MM.1S (cell line): ENCODE measurements around the gene BBS7.

Source experiments
- DNase-seq: peaks from one replicate; pipeline ENCODE4 v3.0.0-alpha.2; 2015
- H2AFZ ChIP-seq: fragments of 300-600 bp; sonication (generic); 2 replicates; pipeline ENCODE4 v1.6.0; 2016; ENCODE audit warnings: antibody characterized with exemption, low read length
- H3F3A ChIP-seq: fragments of 300-600 bp; sonication (generic); 2 replicates; pipeline ENCODE4 v1.6.1; 2016; ENCODE audit warnings: mild to moderate bottlenecking, antibody characterized with exemption, low read length, moderate library complexity, mixed read lengths; ENCODE audit not compliant: insufficient read depth
- H3K27ac ChIP-seq: fragments of 300-600 bp; sonication (generic); 2 replicates; pipeline ENCODE4 v1.5.1; 2016; ENCODE audit warnings: mild to moderate bottlenecking, low read length
- H3K27me3 ChIP-seq: fragments of 300-600 bp; sonication (generic); replicated peaks from 2 replicates; pipeline ENCODE4 v1.6.0; 2016; ENCODE audit warnings: low read length; ENCODE audit not compliant: insufficient read depth
- H3K36me3 ChIP-seq: fragments of 300-600 bp; sonication (generic); replicated peaks from 2 replicates; pipeline ENCODE4 v1.6.1; 2016; ENCODE audit warnings: mild to moderate bottlenecking, low read length, mixed read lengths; ENCODE audit not compliant: insufficient read depth
- H3K4me1 ChIP-seq: fragments of 300-600 bp; sonication (generic); 2 replicates; pipeline ENCODE4 v1.6.1; 2016; ENCODE audit warnings: low read length, mixed read lengths
- H3K4me2 ChIP-seq: fragments of 300-600 bp; sonication (generic); 2 replicates; pipeline ENCODE4 v1.6.0; 2016; ENCODE audit warnings: low read depth, low read length
- H3K4me3 ChIP-seq: fragments of 300-600 bp; sonication (generic); 2 replicates; pipeline ENCODE4 v1.5.1; 2016; ENCODE audit warnings: low read length, mixed read lengths
- H3K79me2 ChIP-seq: fragments of 300-600 bp; sonication (generic); 2 replicates; pipeline ENCODE4 v1.6.1; 2016; ENCODE audit warnings: mixed run types, low read length, mixed read lengths
- H3K9ac ChIP-seq: fragments of 300-600 bp; sonication (generic); 2 replicates; pipeline ENCODE4 v1.6.1; 2016; ENCODE audit warnings: low read length, mixed read lengths
- H3K9me2 ChIP-seq: fragments of 300-600 bp; sonication (generic); replicated peaks from 2 replicates; pipeline ENCODE4 v1.6.1; 2016; ENCODE audit warnings: mild to moderate bottlenecking, low read length, mixed read lengths; ENCODE audit not compliant: insufficient read depth
- H3K9me3 ChIP-seq: fragments of 300-600 bp; sonication (generic); replicated peaks from 2 replicates; pipeline ENCODE4 v1.6.1; 2016; ENCODE audit warnings: mild to moderate bottlenecking, low read length, mixed read lengths; ENCODE audit not compliant: insufficient read depth
- H4K20me1 ChIP-seq: fragments of 300-600 bp; sonication (generic); 2 replicates; pipeline ENCODE4 v1.6.1; 2016; ENCODE audit warnings: mild to moderate bottlenecking, low read length, moderate library complexity, mixed read lengths; ENCODE audit not compliant: insufficient read depth
- EZH2 ChIP-seq: fragments of 300-600 bp; sonication (generic); optimal IDR thresholded peaks from 2 replicates; pipeline ENCODE3; 2017; ENCODE audit warnings: low read depth, mild to moderate bottlenecking, antibody characterized with exemption, low read length, mixed read lengths
- EZH2phosphoT487 ChIP-seq: fragments of 300-600 bp; sonication (generic); IDR thresholded peaks from 2 replicates; pipeline ENCODE4 v1.6.1; 2018; ENCODE audit warnings: antibody characterized with exemption, low read length
- TF ChIP-seq, protein P1 (sequence below): fragments of 300-600 bp; sonication (generic); IDR thresholded peaks from 2 replicates; pipeline ENCODE4 v1.5.1; 2016; ENCODE audit warnings: antibody characterized with exemption, low read length, mixed read lengths

BBS7 gene

DNA sequence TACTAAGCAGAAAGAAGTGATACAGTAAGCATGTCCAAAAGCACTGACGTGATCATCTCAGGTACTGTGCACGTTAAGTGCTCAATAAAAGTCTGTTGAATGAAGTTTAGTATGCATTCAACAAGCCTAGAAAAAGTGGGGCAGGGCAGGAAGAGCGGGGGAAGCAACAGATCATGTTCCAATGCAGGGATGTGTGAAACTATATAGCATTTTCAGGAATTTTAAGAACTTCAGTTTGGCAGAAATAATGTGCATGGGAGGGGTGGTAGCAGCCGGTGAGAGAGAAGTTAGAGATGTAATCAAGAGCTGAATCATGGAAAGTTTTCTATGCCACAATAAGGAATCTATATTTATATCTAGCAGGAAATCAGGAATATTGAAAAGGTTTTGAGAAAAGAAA, 27.4 kb downstream of the BBS7 start:
- Histone ChIP-seq H3F3A (no peaks in the 10 kb centered on the region), H3K4me1 (no peaks in the 10 kb centered on the region), H3K9ac (no peak overlapping the region), H4K20me1 (no peaks in the 10 kb centered on the region), H2AFZ (no peak overlapping the region), H3K4me2 (no peak overlapping the region), H3K79me2 (no peaks in the 10 kb centered on the region), H3K4me3 (no peak overlapping the region), H3K27ac (no peak overlapping the region), H3K27me3 (no peaks in the 10 kb centered on the region), H3K9me3 (no peaks in the 10 kb centered on the region), H3K9me2 (no peaks in the 10 kb centered on the region), H3K36me3 (no peaks in the 10 kb centered on the region)
- no peak for DNase-seq
- no peak for TF ChIP-seq EZH2phosphoT487
- TF ChIP-seq, protein P1, sequence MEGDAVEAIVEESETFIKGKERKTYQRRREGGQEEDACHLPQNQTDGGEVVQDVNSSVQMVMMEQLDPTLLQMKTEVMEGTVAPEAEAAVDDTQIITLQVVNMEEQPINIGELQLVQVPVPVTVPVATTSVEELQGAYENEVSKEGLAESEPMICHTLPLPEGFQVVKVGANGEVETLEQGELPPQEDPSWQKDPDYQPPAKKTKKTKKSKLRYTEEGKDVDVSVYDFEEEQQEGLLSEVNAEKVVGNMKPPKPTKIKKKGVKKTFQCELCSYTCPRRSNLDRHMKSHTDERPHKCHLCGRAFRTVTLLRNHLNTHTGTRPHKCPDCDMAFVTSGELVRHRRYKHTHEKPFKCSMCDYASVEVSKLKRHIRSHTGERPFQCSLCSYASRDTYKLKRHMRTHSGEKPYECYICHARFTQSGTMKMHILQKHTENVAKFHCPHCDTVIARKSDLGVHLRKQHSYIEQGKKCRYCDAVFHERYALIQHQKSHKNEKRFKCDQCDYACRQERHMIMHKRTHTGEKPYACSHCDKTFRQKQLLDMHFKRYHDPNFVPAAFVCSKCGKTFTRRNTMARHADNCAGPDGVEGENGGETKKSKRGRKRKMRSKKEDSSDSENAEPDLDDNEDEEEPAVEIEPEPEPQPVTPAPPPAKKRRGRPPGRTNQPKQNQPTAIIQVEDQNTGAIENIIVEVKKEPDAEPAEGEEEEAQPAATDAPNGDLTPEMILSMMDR: no peak
- no peak for TF ChIP-seq EZH2

DNA sequence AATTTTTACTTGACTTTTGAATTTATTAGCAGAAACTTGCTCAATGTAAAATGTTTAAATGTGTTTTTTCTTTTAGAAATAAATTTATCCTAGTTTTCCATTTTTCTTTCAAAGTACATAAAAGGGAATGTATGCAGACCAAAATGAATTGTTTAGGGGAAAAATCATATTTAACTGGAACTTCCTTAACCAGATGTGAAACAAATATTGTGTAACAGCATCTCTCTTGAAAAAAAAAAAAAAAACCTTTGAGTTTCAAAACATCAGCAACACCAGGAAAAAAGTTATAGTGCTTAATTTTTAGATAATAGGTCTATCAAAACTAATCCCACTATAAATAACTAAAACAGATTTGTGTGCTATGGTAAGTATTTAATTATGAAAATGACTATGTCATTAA, 32.1 kb downstream of the BBS7 start:
- no peak for DNase-seq
- Histone ChIP-seq H4K20me1 (no peaks in the 10 kb centered on the region), H3K9me2 (no peaks in the 10 kb centered on the region), H3K9ac (no peak overlapping the region), H3F3A (no peaks in the 10 kb centered on the region), H3K27me3 (no peaks in the 10 kb centered on the region), H3K9me3 (no peaks in the 10 kb centered on the region), H2AFZ (no peak overlapping the region), H3K36me3 (no peaks in the 10 kb centered on the region), H3K4me2 (no peak overlapping the region), H3K79me2 (no peaks in the 10 kb centered on the region), H3K4me1 (no peaks in the 10 kb centered on the region), H3K4me3 (no peak overlapping the region), H3K27ac (no peak overlapping the region)
- no peak for TF ChIP-seq EZH2
- TF ChIP-seq EZH2phosphoT487: no peak
- TF ChIP-seq, protein P1: no peak

- Histone ChIP-seq H3K27me3 (no peaks in the 10 kb centered on the region), H3K4me2 (no peak overlapping the region), H3K4me3 (no peak overlapping the region), H4K20me1 (no peaks in the 10 kb centered on the region), H3K27ac (no peak overlapping the region), H3K4me1 (no peaks in the 10 kb centered on the region), H3K9me2 (no peaks in the 10 kb centered on the region), H3F3A (no peaks in the 10 kb centered on the region), H2AFZ (no peak overlapping the region), H3K79me2 (no peaks in the 10 kb centered on the region), H3K9ac (no peak overlapping the region), H3K9me3 (no peaks in the 10 kb centered on the region), H3K36me3 (no peaks in the 10 kb centered on the region)
- DNase-seq: no peak
- TF ChIP-seq EZH2phosphoT487: no peak
- TF ChIP-seq, protein P1: no peak
- no peak for TF ChIP-seq EZH2
Observed at GRCh38 chr4:121829511-121829910, 40.8 kb downstream of the BBS7 start.
